Mammary epithelial cell (primary cell): ENCODE measurements around the gene RGS4.

Experiments used
- CTCF ChIP-seq, 2 donors: IDR thresholded peaks in 1 of 2; conservative IDR thresholded peaks in 1 of 2; 2 replicates each; pipeline ENCODE4 v1.5.1; 2011 to 2012; ENCODE audit warnings: inconsistent platforms in 2 of 2, low read length in 2 of 2, mild to moderate bottlenecking in 2 of 2, control low read depth in 1 of 2, low read depth in 1 of 2; ENCODE audit not compliant: insufficient read depth in 1 of 2; ENCODE audit errors: extremely low read depth in 1 of 2
- EZH2 ChIP-seq: IDR thresholded peaks from 2 replicates; pipeline ENCODE4 v1.6.1; 2012; ENCODE audit warnings: low read length, inconsistent platforms, borderline replicate concordance

GRCh38 chr1:163068716-163069115, 445 bp upstream of the RGS4 start:
- TF ChIP-seq EZH2 (no peak), CTCF (conservative IDR thresholded peaks at IDR 0.05 in 1 of 2, IDR thresholded peaks at IDR 0.05 in 1 of 2; ENCODE audit: extremely low read depth in 1 of 2, insufficient read depth in 1 of 2, low read depth in 1 of 2, low read length in 2 of 2) (no peak)
